MCF 10A (cell line): Measurements from ENCODE around the gene ARHGAP45. TPM values are rescaled to one million over a fixed set of nuclear protein-coding genes. Genes with fewer than 3 reads are reported as not detected.

ENCODE experiments used
- BruUV-seq: library from RNA; stranded (reverse); fragments of 400-500 nt; replicated peaks from 2 replicates; lab custom pipeline; 2021; lab: Mats Ljungman, UMichigan
- CTCF ChIA-PET: fragments of 300-600 bp; sonication (Branson Sonifier 250); formaldehyde crosslinking; extraction: SDS; loops from one replicate; lab custom pipeline; 2021; ENCODE audit warnings: antibody characterized with exemption, inconsistent platforms; lab: Yijun Ruan, JAX
- POLR2A ChIA-PET: fragments of 300-600, 350-650 bp; sonication (Branson Sonifier 250); formaldehyde crosslinking; extraction: SDS; loops from one replicate; lab custom pipeline; 2020; ENCODE audit warnings: antibody characterized with exemption, inconsistent platforms; lab: Yijun Ruan, JAX
- DNase-seq: peaks from one replicate; pipeline ENCODE4 v3.0.0-alpha.2; 2018; ENCODE audit not compliant: unreplicated experiment
- H3K27ac Mint-ChIP-seq: one replicate; pipeline ENCODE4 v1.8.0; 2022; ENCODE audit warnings: mild to moderate bottlenecking, low read depth, mixed read lengths; ENCODE audit not compliant: unreplicated experiment
- H3K27me3 Mint-ChIP-seq: one replicate; pipeline ENCODE4 v1.8.0; 2022; ENCODE audit warnings: mixed read lengths; ENCODE audit not compliant: insufficient read depth, unreplicated experiment
- H3K36me3 Mint-ChIP-seq: one replicate; pipeline ENCODE4 v1.8.0; 2022; ENCODE audit warnings: mild to moderate bottlenecking, moderate library complexity, mixed read lengths; ENCODE audit not compliant: insufficient read depth, unreplicated experiment
- H3K4me1 Mint-ChIP-seq: one replicate; pipeline ENCODE4 v1.8.0; 2022; ENCODE audit warnings: mixed read lengths; ENCODE audit not compliant: insufficient read depth, unreplicated experiment
- H3K4me3 Mint-ChIP-seq: one replicate; pipeline ENCODE4 v1.8.0; 2022; ENCODE audit warnings: mild to moderate bottlenecking, moderate library complexity, mixed read lengths; ENCODE audit not compliant: unreplicated experiment
- H3K9me3 Mint-ChIP-seq: one replicate; pipeline ENCODE4 v1.8.0; 2022; ENCODE audit warnings: mixed read lengths; ENCODE audit not compliant: unreplicated experiment
- CTCF ChIP-seq: fragments of 200-600 bp; IDR thresholded peaks from one replicate; pipeline ENCODE4 v1.8.0; 2022; ENCODE audit warnings: antibody characterized with exemption, mild to moderate bottlenecking; ENCODE audit not compliant: unreplicated experiment
- intact Hi-C: fragments of 100-400 bp; cut with micrococcal nuclease; formaldehyde crosslinking; loops from 2 replicates; pipeline ENCODE4 v1.14.1; 2022
- total RNA-seq: library from RNA; stranded (reverse); gene quantifications from 2 replicates; pipeline ENCODE4 v1.2.3, GENCODE V29; 2022

ARHGAP45 gene
- total RNA-seq, 1 experiment from 2014 or later, result 15.3 TPM

- H3K4me3 Mint-ChIP-seq, result peak overlapping the region; percentile 86
- no peaks in the 10 kb centered on the region for H3K27me3 Mint-ChIP-seq
- H3K36me3 Mint-ChIP-seq, result peaks cover 29% of the 10 kb centered on the region
- peak; percentile 37 for DNase-seq
- peaks cover 12% of the 10 kb centered on the region for H3K4me1 Mint-ChIP-seq
- H3K27ac Mint-ChIP-seq, result peak overlapping the region; percentile 66
- TF ChIP-seq CTCF, result no peak
- intact Hi-C loops, result no loop called here
- CTCF ChIA-PET, result interaction anchor here (0.5 to 1.3 kb wide), 5 partner anchors 9 to 303 kb away, joined by 3 to 4 read pairs (median 3); no protein-coding TSS in a partner anchor
- BruUV-seq, result TSS peak; percentile 58
- POLR2A ChIA-PET, result interaction anchor here (0.5 to 5.8 kb wide), 35 partner anchors 8 to 624 kb away, joined by 3 to 97 read pairs (median 5); partner anchors contain the start of genes ABCA7, ARHGAP45, CIRBP and GPX4
- no peaks in the 10 kb centered on the region for H3K9me3 Mint-ChIP-seq
These were observed 40.0 kb upstream of the ARHGAP45 start for GRCh38 chr19:1026783-1027649.

GRCh38 chr19:1027650-1028061, 39.3 kb upstream of the ARHGAP45 start:
- CTCF ChIA-PET, result interaction anchor here (0.5 to 1.3 kb wide), 4 partner anchors 9 to 213 kb away, joined by 3 read pairs; no protein-coding TSS in a partner anchor
- peak; percentile 49 for DNase-seq
- intact Hi-C loops, result no loop called here
- H3K36me3 Mint-ChIP-seq, result peaks cover 35% of the 10 kb centered on the region
- POLR2A ChIA-PET, result interaction anchor here (0.5 to 5.8 kb wide), 24 partner anchors 8 to 317 kb away, joined by 3 to 97 read pairs (median 6); partner anchors contain the start of genes ABCA7, ARHGAP45, CIRBP and GPX4
- H3K9me3 Mint-ChIP-seq, result no peaks in the 10 kb centered on the region
- H3K4me1 Mint-ChIP-seq, result peaks cover 12% of the 10 kb centered on the region
- peak overlapping the region; percentile 66 for H3K27ac Mint-ChIP-seq
- BruUV-seq, result no TSS peak
- peak overlapping the region; percentile 86 for H3K4me3 Mint-ChIP-seq
- H3K27me3 Mint-ChIP-seq, result no peaks in the 10 kb centered on the region
- TF ChIP-seq CTCF, result no peak

GRCh38 chr19:1028062-1028926, 38.7 kb upstream of the ARHGAP45 start:
- no peak for TF ChIP-seq CTCF
- H3K4me3 Mint-ChIP-seq, result peak overlapping the region; percentile 86
- no peaks in the 10 kb centered on the region for H3K9me3 Mint-ChIP-seq
- DNase-seq, result peak; percentile 80
- H3K27ac Mint-ChIP-seq, result peak overlapping the region; percentile 66
- H3K36me3 Mint-ChIP-seq, result peaks cover 41% of the 10 kb centered on the region
- H3K27me3 Mint-ChIP-seq, result no peaks in the 10 kb centered on the region
- intact Hi-C loops, result no loop called here
- CTCF ChIA-PET, result interaction anchor here (1.1 to 1.3 kb wide), 3 partner anchors 10 to 213 kb away, joined by 3 to 5 read pairs (median 3); partner anchors contain the start of gene ARHGAP45
- H3K4me1 Mint-ChIP-seq, result peaks cover 12% of the 10 kb centered on the region
- no TSS peak for BruUV-seq
- POLR2A ChIA-PET, result interaction anchor here (0.5 to 5.8 kb wide), 17 partner anchors 9 to 286 kb away, joined by 3 to 97 read pairs (median 11); partner anchors contain the start of genes ABCA7, ARHGAP45, CIRBP and GPX4
